Measurements from ENCODE around the gene TPH2. TPM values are rescaled to one million over a fixed set of nuclear protein-coding genes. Genes with fewer than 3 reads are reported as not detected.

Gene TPH2
- total RNA-seq, 1 donor from 2014 or later = not detected

- intact Hi-C loops (cut with DNase I) = no loop called here
- Histone ChIP-seq H3K36me3 (no peaks in the 10 kb centered on the region), H3K4me3 (no peak overlapping the region), H3K9me3 (no peaks in the 10 kb centered on the region), H3K4me1 (no peaks in the 10 kb centered on the region), H3K27ac (no peak overlapping the region), H3K27me3 (no peaks in the 10 kb centered on the region)
- no peak for TF ChIP-seq CTCF (IDR thresholded peaks at IDR 0.05)
- no peak for DNase-seq (ENCODE audit: low spot score in 2 of 2)
Measured at GRCh38 chr12:72076558-72076915, 137.9 kb downstream of the TPH2 start.

GRCh38 chr12:72077111-72077820, 138.6 kb downstream of the TPH2 start:
- intact Hi-C loops (cut with DNase I) = no loop called here
- no peak for TF ChIP-seq CTCF (IDR thresholded peaks at IDR 0.05)
- H3K27me3 ChIP-seq = no peaks in the 10 kb centered on the region

GRCh38 chr12:72081777-72082176, 143.1 kb downstream of the TPH2 start:
- Histone ChIP-seq H3K4me3 (no peak overlapping the region), H3K27ac (no peak overlapping the region), H3K36me3 (no peaks in the 10 kb centered on the region), H3K4me1 (no peaks in the 10 kb centered on the region), H3K9me3 (no peaks in the 10 kb centered on the region), H3K27me3 (no peaks in the 10 kb centered on the region)
- no peak for DNase-seq (ENCODE audit: low spot score in 2 of 2)
- TF ChIP-seq CTCF (IDR thresholded peaks at IDR 0.05) = no peak
- intact Hi-C loops (cut with DNase I) = no loop called here

More at GRCh38 chr12:72077111-72077820, 138.6 kb downstream of the TPH2 start:
- Histone ChIP-seq H3K27ac (no peak overlapping the region), H3K4me1 (no peaks in the 10 kb centered on the region), H3K4me3 (no peak overlapping the region), H3K36me3 (no peaks in the 10 kb centered on the region), H3K9me3 (no peaks in the 10 kb centered on the region)
- DNase-seq (ENCODE audit: low spot score in 2 of 2) = no peak

Other genes starting within 250 kb of the TPH2 start
- gene RAB21, start 184.0 kb upstream of the TPH2 start, total RNA-seq = 6.5 TPM
- 18.3 TPM for gene TBC1D15, start 99.1 kb upstream of the TPH2 start, total RNA-seq